Keratinocyte (primary cell): Measurements from ENCODE around the gene DCTD. TPM values are rescaled to one million over a fixed set of nuclear protein-coding genes. Genes with fewer than 3 reads are reported as not detected.

ENCODE experiments used
- DNase-seq: peaks from one replicate; pipeline ENCODE4 v3.0.0-alpha.2; 2011; ENCODE audit warnings: low read depth, missing footprints, low spot score
- FAIRE-seq: peaks from 2 replicates; lab custom pipeline; 2011; peaks lifted over from hg19 to GRCh38; lab: Jason Lieb, UNC
- H2AFZ ChIP-seq: 2 replicates; pipeline ENCODE4 v1.6.0; 2012; ENCODE audit warnings: low read length, control low read depth, inconsistent platforms; ENCODE audit not compliant: control insufficient read depth
- H3K27ac ChIP-seq: 2 replicates; pipeline ENCODE4 v1.5.1; 2011; ENCODE audit warnings: low read length; ENCODE audit not compliant: control insufficient read depth, insufficient read depth
- H3K27me3 ChIP-seq: 3 replicates; pipeline ENCODE4 v1.6.0; 2011; ENCODE audit warnings: low read length; ENCODE audit not compliant: control insufficient read depth, insufficient read depth; ENCODE audit errors: extremely low read depth
- H3K36me3 ChIP-seq, 2 experiments: 2 replicates in 1 of 2; 3 replicates in 1 of 2; pipeline ENCODE4 v1.5.1; 2011; ENCODE audit warnings: low read length in 2 of 2, mild to moderate bottlenecking in 1 of 2; ENCODE audit not compliant: control insufficient read depth in 2 of 2, insufficient read depth in 2 of 2; ENCODE audit errors: extremely low read depth in 1 of 2
- H3K4me1 ChIP-seq: 3 replicates; pipeline ENCODE4 v1.5.1; 2011; ENCODE audit warnings: low read length; ENCODE audit not compliant: control insufficient read depth, insufficient read depth; ENCODE audit errors: extremely low read depth
- H3K4me2 ChIP-seq: 3 replicates; pipeline ENCODE4 v1.6.0; 2011; ENCODE audit warnings: low read depth, low read length; ENCODE audit not compliant: control insufficient read depth, insufficient read depth; ENCODE audit errors: extremely low read depth
- H3K4me3 ChIP-seq, 3 experiments: fragments of 200-600 bp in 1 of 3; sonication (generic) in 1 of 3; 2 replicates in 2 of 3; 3 replicates in 1 of 3; pipeline ENCODE4 v1.5.1; 2011 to 2016; ENCODE audit warnings: low read length in 3 of 3, mild to moderate bottlenecking in 3 of 3, control low read depth in 2 of 3, inconsistent platforms in 1 of 3, low read depth in 1 of 3, mixed read lengths in 1 of 3, mixed run types in 1 of 3, moderate library complexity in 1 of 3; ENCODE audit not compliant: control insufficient read depth in 2 of 3, insufficient read depth in 2 of 3; ENCODE audit errors: extremely low read depth in 1 of 3
- H3K79me2 ChIP-seq: 2 replicates; pipeline ENCODE4 v1.6.0; 2012; ENCODE audit warnings: low read length; ENCODE audit not compliant: control insufficient read depth, insufficient read depth
- H3K9ac ChIP-seq: 3 replicates; pipeline ENCODE4 v1.6.0; 2011; ENCODE audit warnings: low read length; ENCODE audit not compliant: control insufficient read depth, insufficient read depth; ENCODE audit errors: extremely low read depth
- H3K9me1 ChIP-seq: 3 replicates; pipeline ENCODE4 v1.6.0; 2011; ENCODE audit warnings: low read length; ENCODE audit not compliant: control insufficient read depth, insufficient read depth; ENCODE audit errors: extremely low read depth
- H3K9me3 ChIP-seq: 2 replicates; pipeline ENCODE4 v1.5.1; 2012; ENCODE audit warnings: low read depth, low read length; ENCODE audit not compliant: control insufficient read depth
- H4K20me1 ChIP-seq: 3 replicates; pipeline ENCODE4 v1.6.0; 2011; ENCODE audit warnings: low read length; ENCODE audit not compliant: control insufficient read depth, insufficient read depth; ENCODE audit errors: extremely low read depth
- CTCF ChIP-seq, 3 experiments: IDR thresholded peaks in 1 of 3; conservative IDR thresholded peaks in 1 of 3; optimal IDR thresholded peaks in 1 of 3; 2 replicates in 2 of 3; 3 replicates in 1 of 3; pipeline versions ENCODE3 to v1.5.1; 2011; ENCODE audit warnings: low read length in 3 of 3, mild to moderate bottlenecking in 3 of 3, moderate library complexity in 2 of 3, control low read depth in 1 of 3, inconsistent platforms in 1 of 3; ENCODE audit not compliant: insufficient read depth in 2 of 3; ENCODE audit errors: extremely low read depth in 1 of 3
- EZH2 ChIP-seq: IDR thresholded peaks from one replicate; pipeline ENCODE4 v1.6.1; 2012; ENCODE audit warnings: inconsistent platforms, mild to moderate bottlenecking, low read length, moderate library complexity
- dilution Hi-C: fragments of 300-500 bp; cut with MboI; formaldehyde crosslinking; loops from one replicate; pipeline ENCODE4 v1.7.0; 2020; ENCODE audit warnings: low sequenced_read_pairs; ENCODE audit not compliant: extremely low pct_ligation_motif_present
- polyA plus RNA-seq, 5 experiments: library from polyadenylated mRNA; depleted of rRNA in 3 of 5; stranded (reverse) in 3 of 5; stranded (forward) in 1 of 5; unstranded in 1 of 5; fragments of >200 nt; gene quantifications; 1 replicate in 1 of 5; 2 replicates in 3 of 5; 3 replicates in 1 of 5; pipeline versions ENCODE4 v1.2.1 to v1.2.3, GENCODE V29; 2011 to 2012; ENCODE audit warnings: missing spikeins in 2 of 5, low read depth in 1 of 5, low replicate concordance in 1 of 5

DCTD gene
- polyA plus RNA-seq, 1 donor (not counting 4 experiments of a cell fraction or from before 2014, with no cell fraction given) = 119 TPM

GRCh38 chr4:182925855-182926254, 8.7 kb upstream of the DCTD start:
- Histone ChIP-seq H3K4me3 (no peak overlapping the region), H3K27me3 (no peaks in the 10 kb centered on the region), H3K4me1 (no peaks in the 10 kb centered on the region), H3K79me2 (no peaks in the 10 kb centered on the region), H3K9me3 (no peaks in the 10 kb centered on the region), H3K36me3 (no peaks in the 10 kb centered on the region), H4K20me1 (no peaks in the 10 kb centered on the region), H3K9me1 (no peaks in the 10 kb centered on the region), H3K4me2 (no peak overlapping the region), H3K27ac (no peak overlapping the region), H2AFZ (no peak overlapping the region), H3K9ac (no peak overlapping the region)
- TF ChIP-seq CTCF (optimal IDR thresholded peaks at IDR 0.05 in 1 of 3, IDR thresholded peaks at IDR 0.05 in 1 of 3, conservative IDR thresholded peaks at IDR 0.05 in 1 of 3; ENCODE audit: extremely low read depth in 1 of 3, insufficient read depth in 2 of 3, low read length in 3 of 3) = no peak
- TF ChIP-seq EZH2 = no peak
- dilution Hi-C loops = loop anchor here (25.0 kb wide), 1 partner anchor 336 kb away; no protein-coding TSS in a partner anchor
- DNase-seq (no peak), FAIRE-seq (no peak)

DNA sequence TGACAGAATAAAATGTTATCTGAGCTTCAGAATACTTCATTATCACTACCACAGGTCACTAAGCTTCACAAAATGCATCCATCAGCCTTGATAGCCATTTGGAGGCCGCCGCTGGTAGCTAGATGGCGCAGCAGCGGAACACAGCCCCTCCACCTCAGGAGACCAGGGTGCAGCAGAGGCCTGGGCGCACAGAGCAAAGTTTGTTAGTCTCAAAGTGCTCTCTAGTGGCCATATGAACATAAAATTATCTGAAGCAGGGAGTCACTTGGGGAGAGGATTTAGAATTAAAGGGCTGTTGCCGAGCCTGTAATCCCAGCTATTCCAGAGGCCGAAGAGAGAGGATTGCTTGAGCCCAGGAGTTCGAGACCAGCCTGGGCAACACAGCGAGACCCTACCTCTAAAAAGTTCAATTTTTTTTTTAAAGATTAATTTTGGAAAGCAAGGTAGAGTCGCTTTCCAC, 8.1 kb upstream of the DCTD start:
- H3K4me1 ChIP-seq = no peaks in the 10 kb centered on the region
- H3K9me3 ChIP-seq = no peaks in the 10 kb centered on the region
- TF ChIP-seq CTCF (optimal IDR thresholded peaks at IDR 0.05 in 1 of 3, IDR thresholded peaks at IDR 0.05 in 1 of 3, conservative IDR thresholded peaks at IDR 0.05 in 1 of 3; ENCODE audit: extremely low read depth in 1 of 3, insufficient read depth in 2 of 3, low read length in 3 of 3) = peak; percentile 34 to 61 (median 39)
- TF ChIP-seq EZH2 = no peak
- H4K20me1 ChIP-seq = no peaks in the 10 kb centered on the region
- FAIRE-seq = no peak
- no peaks in the 10 kb centered on the region for H3K36me3 ChIP-seq
- H3K27me3 ChIP-seq = no peaks in the 10 kb centered on the region
- H3K9me1 ChIP-seq = no peaks in the 10 kb centered on the region
- H3K9ac ChIP-seq = no peak overlapping the region
- no peaks in the 10 kb centered on the region for H3K79me2 ChIP-seq
- H2AFZ ChIP-seq = no peak overlapping the region
- H3K27ac ChIP-seq = no peak overlapping the region
- no peak for DNase-seq
- H3K4me3 ChIP-seq = no peak overlapping the region
- H3K4me2 ChIP-seq = no peak overlapping the region
- dilution Hi-C loops = loop anchor here (25.0 kb wide), 1 partner anchor 337 kb away; no protein-coding TSS in a partner anchor
